Gastroesophageal sphincter (tissue), 4 donors: ENCODE data around the gene GDPD5. TPM values are rescaled to one million over a fixed set of nuclear protein-coding genes. Genes with fewer than 3 reads are reported as not detected.

Experiments
- ATAC-seq: fragments of 150-250 bp; one replicate; pipeline ENCODE4 v1.9.1; 2016; ENCODE audit warnings: mild to moderate bottlenecking, moderate library complexity
- H3K27ac ChIP-seq, 4 donors: fragments of 200-600 bp; sonication (generic) in 3 of 4; 1 replicate in 3 of 4; 2 replicates in 1 of 4; pipeline ENCODE4 v1.5.1; 2016 to 2019
- H3K27me3 ChIP-seq: fragments of 200-600 bp; sonication (generic); one replicate; pipeline ENCODE4 v1.5.1; 2019
- H3K36me3 ChIP-seq, 2 donors: fragments of 200-600 bp; sonication (generic); one replicate each; pipeline ENCODE4 v1.5.1; 2019; ENCODE audit warnings: control low read depth in 1 of 2
- H3K4me1 ChIP-seq, 3 donors: fragments of 200-600 bp; sonication (generic); 1 replicate in 2 of 3; 2 replicates in 1 of 3; pipeline ENCODE4 v1.5.1; 2016 to 2019; ENCODE audit warnings: control low read depth in 2 of 3
- H3K4me3 ChIP-seq, 2 donors: fragments of 200-600 bp; sonication (generic); one replicate each; pipeline ENCODE4 v1.5.1; 2019; ENCODE audit warnings: mild to moderate bottlenecking in 1 of 2, moderate library complexity in 1 of 2
- H3K9me3 ChIP-seq, 3 donors: fragments of 200-600 bp; sonication (generic); one replicate each; pipeline ENCODE4 v1.5.1; 2017 to 2019; ENCODE audit warnings: control low read depth in 2 of 3
- CTCF ChIP-seq, 4 experiments: fragments of 200-600 bp in 2 of 4; fragments of 450-650 bp in 2 of 4; sonication (generic) in 1 of 4; IDR thresholded peaks; one replicate each; pipeline ENCODE4 v1.5.1; 2017 to 2019; ENCODE audit warnings: antibody characterized with exemption in 4 of 4, mild to moderate bottlenecking in 2 of 4, moderate library complexity in 2 of 4
- EP300 ChIP-seq: sonication (generic); formaldehyde crosslinking; IDR thresholded peaks from one replicate; pipeline ENCODE4 v1.6.1; 2017; ENCODE audit warnings: antibody characterized with exemption, mild to moderate bottlenecking
- POLR2A ChIP-seq, 2 donors: fragments of 450-650 bp; IDR thresholded peaks; one replicate each; pipeline ENCODE4 v1.6.1; 2017; ENCODE audit warnings: antibody characterized with exemption in 2 of 2, mild to moderate bottlenecking in 2 of 2, moderate library complexity in 1 of 2
- POLR2AphosphoS5 ChIP-seq: sonication (generic); formaldehyde crosslinking; IDR thresholded peaks from one replicate; pipeline ENCODE4 v1.6.1; 2017; ENCODE audit warnings: antibody characterized with exemption
- WGBS, 2 donors: methylation state at CpG; one replicate each; pipeline ENCODE4 v1.1.5; 2018; ENCODE audit warnings: low coverage in 1 of 2; 5-methylcytosine and 5-hydroxymethylcytosine counted together
- total RNA-seq, 4 donors: library from RNA; depleted of rRNA; stranded (reverse); fragments of >200 nt; gene quantifications; one replicate each; pipeline ENCODE4 v1.1.0, GENCODE V29; 2016

GDPD5 gene
- total RNA-seq, 4 donors from 2014 or later, result 3.8 to 9.3 (median 6.4) TPM

GRCh38 chr11:75472081-75472732 is 53.5 kb downstream of the GDPD5 start:
- no peak overlapping the region for H3K4me3 ChIP-seq
- TF ChIP-seq POLR2AphosphoS5 (no peak), EP300 (no peak)
- no peaks in the 10 kb centered on the region for H3K36me3 ChIP-seq
- H3K4me1 ChIP-seq, result peaks cover 0 to 43% (median 20%) of the 10 kb centered on the region in 3 donors
- WGBS, 2 donors, result 90% methylated on average over 2 of the region's 5 CpGs; no CpG with 5 or more reads in 1 of the 2 donors
- no peaks in the 10 kb centered on the region for H3K27me3 ChIP-seq
- no peak overlapping the region for H3K27ac ChIP-seq
- no peak for ATAC-seq
- no peaks in the 10 kb centered on the region for H3K9me3 ChIP-seq

GRCh38 chr11:75471176-75471973 is 54.4 kb downstream of the GDPD5 start:
- TF ChIP-seq CTCF (IDR thresholded peaks at IDR 0.05) (no peak), POLR2AphosphoS5 (no peak), EP300 (no peak), POLR2A (IDR thresholded peaks at IDR 0.05) (no peak)
- H3K9me3 ChIP-seq, result no peaks in the 10 kb centered on the region
- H3K4me3 ChIP-seq, result no peak overlapping the region
- no peak for ATAC-seq
- H3K27ac ChIP-seq, result no peak overlapping the region
- peaks cover 0 to 44% (median 14%) of the 10 kb centered on the region in 3 donors for H3K4me1 ChIP-seq
- WGBS, 2 donors, result 80 to 92% methylated on average over 1 to 3 of the region's 7 CpGs
- H3K36me3 ChIP-seq, result no peaks in the 10 kb centered on the region
- no peaks in the 10 kb centered on the region for H3K27me3 ChIP-seq

- TF ChIP-seq EP300 (no peak), POLR2A (IDR thresholded peaks at IDR 0.05) (no peak), CTCF (IDR thresholded peaks at IDR 0.05) (no peak), POLR2AphosphoS5 (no peak)
- H3K9me3 ChIP-seq, result no peaks in the 10 kb centered on the region
- no peak for ATAC-seq
- H3K4me1 ChIP-seq, result peaks cover 0 to 42% (median 8%) of the 10 kb centered on the region in 3 donors
- H3K36me3 ChIP-seq, result no peaks in the 10 kb centered on the region
- 87 to 96% methylated on average over 4 to 5 of the region's 7 CpGs for WGBS, 2 donors
- H3K27me3 ChIP-seq, result no peaks in the 10 kb centered on the region
- no peak overlapping the region for H3K4me3 ChIP-seq
- H3K27ac ChIP-seq, result no peak overlapping the region
Measured at GRCh38 chr11:75470476-75471080, 55.2 kb downstream of the GDPD5 start.

GRCh38 chr11:75469785-75470405 is 55.8 kb downstream of the GDPD5 start:
- Histone ChIP-seq H3K9me3 (no peaks in the 10 kb centered on the region), H3K27ac (no peak overlapping the region), H3K27me3 (no peaks in the 10 kb centered on the region), H3K4me3 (no peak overlapping the region), H3K36me3 (no peaks in the 10 kb centered on the region), H3K4me1 (peaks cover 0 to 35% (median 6%) of the 10 kb centered on the region in 3 donors)
- no peak for ATAC-seq
- TF ChIP-seq POLR2AphosphoS5, result no peak
- TF ChIP-seq CTCF (IDR thresholded peaks at IDR 0.05), result no peak
- no peak for TF ChIP-seq POLR2A (IDR thresholded peaks at IDR 0.05)
- TF ChIP-seq EP300, result no peak
- WGBS, 2 donors, result 66 to 91% methylated on average over 4 to 5 of the region's 6 CpGs
